ENCODE measurements around the gene SERTAD2. TPM values are rescaled to one million over a fixed set of nuclear protein-coding genes. Genes with fewer than 3 reads are reported as not detected.

Gene SERTAD2
- total and polyA plus RNA-seq, 5 donors, result 8.2 to 25.4 (median 19.7) TPM

GRCh38 chr2:64646007-64646880, 7.5 kb downstream of the SERTAD2 start:
- Histone ChIP-seq H3K4me1 (ENCODE audit: control insufficient read depth, insufficient read depth, low read length) (peaks cover 8% of the 10 kb centered on the region), H3K4me3 (ENCODE audit: low read length) (no peak overlapping the region), H3K9me3 (ENCODE audit: control insufficient read depth, low read length) (no peaks in the 10 kb centered on the region), H3K27ac (ENCODE audit: low read length) (no peak overlapping the region), H3K27me3 (ENCODE audit: control insufficient read depth, insufficient read depth) (no peaks in the 10 kb centered on the region)
- peak; percentile 82 to 95 (median 93) for DNase-seq
- intact Hi-C loops (cut with DNase I), result loop anchor here (2.0 to 10.0 kb wide), 3 partner anchors 189 to 221 kb away; no protein-coding TSS in a partner anchor
- no peak for ATAC-seq
- 13% methylated on average over 9 of the region's 9 CpGs for WGBS

GRCh38 chr2:64644458-64645382, 9.0 kb downstream of the SERTAD2 start:
- H3K4me1 ChIP-seq (ENCODE audit: control insufficient read depth, insufficient read depth, low read length), result peaks cover 14% of the 10 kb centered on the region
- H3K27me3 ChIP-seq (ENCODE audit: control insufficient read depth, insufficient read depth), result no peaks in the 10 kb centered on the region
- ATAC-seq (peak; percentile 94 to 96), DNase-seq (peak; percentile 85 to 94 (median 91))
- H3K4me3 ChIP-seq (ENCODE audit: low read length), result peak overlapping the region; percentile 44
- peak overlapping the region; percentile 94 for H3K27ac ChIP-seq (ENCODE audit: low read length)
- 2% methylated on average over 31 of the region's 31 CpGs for WGBS
- H3K9me3 ChIP-seq (ENCODE audit: control insufficient read depth, low read length), result no peaks in the 10 kb centered on the region
- intact Hi-C loops (cut with DNase I), result loop anchor here (5.0 to 10.0 kb wide), 3 partner anchors 37 to 223 kb away; no protein-coding TSS in a partner anchor

GRCh38 chr2:64643838-64644457, 9.8 kb downstream of the SERTAD2 start:
- ATAC-seq (no peak), DNase-seq (peak in 1 of 3 donors; percentile 46)
- Histone ChIP-seq H3K4me3 (ENCODE audit: low read length) (peak overlapping the region; percentile 44), H3K4me1 (ENCODE audit: control insufficient read depth, insufficient read depth, low read length) (peaks cover 14% of the 10 kb centered on the region), H3K27me3 (ENCODE audit: control insufficient read depth, insufficient read depth) (no peaks in the 10 kb centered on the region), H3K27ac (ENCODE audit: low read length) (peak overlapping the region; percentile 94), H3K9me3 (ENCODE audit: control insufficient read depth, low read length) (no peaks in the 10 kb centered on the region)
- intact Hi-C loops (cut with DNase I), result loop anchor here in 2 of 4 donors (5.0 to 10.0 kb wide), 2 partner anchors 37 to 191 kb away; no protein-coding TSS in a partner anchor
- 42% methylated on average over 8 of the region's 8 CpGs for WGBS

- intact Hi-C loops (cut with DNase I), result loop anchor here in 2 of 4 donors (5.0 to 10.0 kb wide), 2 partner anchors 34 to 193 kb away; no protein-coding TSS in a partner anchor
- DNase-seq, result no peak
- H3K9me3 ChIP-seq (ENCODE audit: control insufficient read depth, low read length), result no peaks in the 10 kb centered on the region
- no peak overlapping the region for H3K27ac ChIP-seq (ENCODE audit: low read length)
- no peak for ATAC-seq
- no peak overlapping the region for H3K4me3 ChIP-seq (ENCODE audit: low read length)
- H3K4me1 ChIP-seq (ENCODE audit: control insufficient read depth, insufficient read depth, low read length), result peaks cover 16% of the 10 kb centered on the region
- no peaks in the 10 kb centered on the region for H3K27me3 ChIP-seq (ENCODE audit: control insufficient read depth, insufficient read depth)
- 76% methylated on average over 10 of the region's 10 CpGs for WGBS
These were observed 12.1 kb downstream of the SERTAD2 start for GRCh38 chr2:64641599-64641998.

GRCh38 chr2:64640153-64641044, 13.3 kb downstream of the SERTAD2 start:
- peaks cover 16% of the 10 kb centered on the region for H3K4me1 ChIP-seq (ENCODE audit: control insufficient read depth, insufficient read depth, low read length)
- intact Hi-C loops (cut with DNase I), result loop anchor here in 2 of 4 donors (5.0 to 10.0 kb wide), 2 partner anchors 33 to 194 kb away; no protein-coding TSS in a partner anchor
- ATAC-seq, result no peak
- H3K9me3 ChIP-seq (ENCODE audit: control insufficient read depth, low read length), result no peaks in the 10 kb centered on the region
- no peak overlapping the region for H3K27ac ChIP-seq (ENCODE audit: low read length)
- H3K4me3 ChIP-seq (ENCODE audit: low read length), result no peak overlapping the region
- H3K27me3 ChIP-seq (ENCODE audit: control insufficient read depth, insufficient read depth), result no peaks in the 10 kb centered on the region
- no peak for DNase-seq
- WGBS, result 66% methylated on average over 12 of the region's 12 CpGs

- WGBS, result 64% methylated on average over 2 of the region's 2 CpGs
- Histone ChIP-seq H3K27ac (ENCODE audit: low read length) (no peak overlapping the region), H3K9me3 (ENCODE audit: control insufficient read depth, low read length) (no peaks in the 10 kb centered on the region), H3K27me3 (ENCODE audit: control insufficient read depth, insufficient read depth) (no peaks in the 10 kb centered on the region), H3K4me3 (ENCODE audit: low read length) (no peak overlapping the region), H3K4me1 (ENCODE audit: control insufficient read depth, insufficient read depth, low read length) (peaks cover 16% of the 10 kb centered on the region)
- intact Hi-C loops (cut with DNase I), result loop anchor here in 2 of 4 donors (5.0 to 10.0 kb wide), 2 partner anchors 32 to 195 kb away; no protein-coding TSS in a partner anchor
- ATAC-seq (no peak), DNase-seq (no peak)
These were observed 14.0 kb downstream of the SERTAD2 start for GRCh38 chr2:64639691-64640090.

- H3K27me3 ChIP-seq (ENCODE audit: control insufficient read depth, insufficient read depth), result no peaks in the 10 kb centered on the region
- DNase-seq (no peak), ATAC-seq (no peak)
- H3K27ac ChIP-seq (ENCODE audit: low read length), result no peak overlapping the region
- H3K4me3 ChIP-seq (ENCODE audit: low read length), result no peak overlapping the region
- peaks cover 12% of the 10 kb centered on the region for H3K4me1 ChIP-seq (ENCODE audit: control insufficient read depth, insufficient read depth, low read length)
- WGBS, result 87% methylated on average over 4 of the region's 4 CpGs
- intact Hi-C loops (cut with DNase I), result no loop called here
- H3K9me3 ChIP-seq (ENCODE audit: control insufficient read depth, low read length), result no peaks in the 10 kb centered on the region
These were observed 15.1 kb downstream of the SERTAD2 start for GRCh38 chr2:64638502-64639120.

GRCh38 chr2:64637931-64638330, 15.8 kb downstream of the SERTAD2 start:
- Histone ChIP-seq H3K27ac (ENCODE audit: low read length) (no peak overlapping the region), H3K27me3 (ENCODE audit: control insufficient read depth, insufficient read depth) (no peaks in the 10 kb centered on the region), H3K4me1 (ENCODE audit: control insufficient read depth, insufficient read depth, low read length) (peaks cover 12% of the 10 kb centered on the region), H3K9me3 (ENCODE audit: control insufficient read depth, low read length) (no peaks in the 10 kb centered on the region), H3K4me3 (ENCODE audit: low read length) (no peak overlapping the region)
- 90% methylated on average over 5 of the region's 5 CpGs for WGBS
- intact Hi-C loops (cut with DNase I), result no loop called here
- ATAC-seq, result peak in 1 of 2 donors; percentile 39
- DNase-seq, result no peak

GRCh38 chr2:64637000-64637635, 16.6 kb downstream of the SERTAD2 start:
- WGBS, result 64% methylated on average over 9 of the region's 9 CpGs
- Histone ChIP-seq H3K4me3 (ENCODE audit: low read length) (no peak overlapping the region), H3K4me1 (ENCODE audit: control insufficient read depth, insufficient read depth, low read length) (peaks cover 12% of the 10 kb centered on the region), H3K9me3 (ENCODE audit: control insufficient read depth, low read length) (no peaks in the 10 kb centered on the region), H3K27ac (ENCODE audit: low read length) (no peak overlapping the region), H3K27me3 (ENCODE audit: control insufficient read depth, insufficient read depth) (no peaks in the 10 kb centered on the region)
- DNase-seq (no peak), ATAC-seq (no peak)
- intact Hi-C loops (cut with DNase I), result no loop called here

Data from right cardiac atrium (tissue), 5 donors.